Pancreas (tissue), 10 donors: ENCODE data around the gene CRIP1. TPM values are rescaled to one million over a fixed set of nuclear protein-coding genes. Genes with fewer than 3 reads are reported as not detected.

ENCODE experiments used
- ATAC-seq, 4 donors: fragments of 200-7000 bp; cut with Tn5 transposase; one replicate each; pipeline versions ENCODE4 v1.8.0 to v1.9.1; 2020; ENCODE audit warnings: mild to moderate bottlenecking in 4 of 4, moderate library complexity in 4 of 4
- DNase-seq, 6 donors: peaks; one replicate each; pipeline ENCODE4 v3.0.0-alpha.2; 2020
- FAIRE-seq: peaks from 2 replicates; lab custom pipeline; 2012; peaks lifted over from hg19 to GRCh38; lab: Jason Lieb, UNC
- H3K27ac ChIP-seq, 4 donors: fragments of 200-600 bp; sonication (generic); 1 replicate in 3 of 4; 2 replicates in 1 of 4; pipeline versions ENCODE4 v1.5.0 to v1.8.0; 2020
- H3K27me3 ChIP-seq, 4 donors: fragments of 200-600 bp; one replicate each; pipeline ENCODE4 v1.8.0; 2021
- H3K36me3 ChIP-seq, 3 donors: fragments of 200-600 bp; sonication (generic) in 1 of 3; one replicate each; pipeline versions ENCODE4 v1.5.0 to v1.8.0; 2020 to 2021
- H3K4me1 ChIP-seq, 3 donors: fragments of 200-600 bp; one replicate each; pipeline ENCODE4 v1.8.0; 2021
- H3K4me3 ChIP-seq, 4 donors: fragments of 200-600 bp; sonication (generic) in 2 of 4; one replicate each; pipeline versions ENCODE4 v1.5.0 to v1.8.0; 2020 to 2021
- H3K9me3 ChIP-seq, 4 donors: fragments of 200-600 bp; one replicate each; pipeline ENCODE4 v1.8.0; 2021
- whole genome bisulfite sequencing, 2 donors: extraction: QIAGEN DNeasy Blood & Tissue Kit; methylation state at CpG; one replicate each; pipeline ENCODE4 v1.1.7; 2013; 5-methylcytosine and 5-hydroxymethylcytosine counted together
- intact Hi-C, 3 donors: fragments of 100-400 bp; cut with DNase I; formaldehyde crosslinking; loops; one replicate each; pipeline versions ENCODE4 v1.11.1 to v1.14.2; 2022
- polyA plus RNA-seq, 2 donors: library from polyadenylated mRNA; stranded (reverse); fragments of 200-250 nt; gene quantifications; one replicate each; pipeline ENCODE4 v1.2.3, GENCODE V29; 2013
- total RNA-seq, 6 donors: library from RNA; stranded (reverse); fragmentation: NEBNext Ultra II Directional in 4 of 6; extraction: Animal tissue kit (Norgen Biotek cat#: 25700) in 4 of 6; gene quantifications; one replicate each; pipeline versions ENCODE4 v1.2.1 to v1.2.4, GENCODE V29; 2021 to 2023
- TF ChIP-seq, protein P1 (sequence below), 4 donors: fragments of 200-600 bp; sonication (generic) in 3 of 4; IDR thresholded peaks; one replicate each; pipeline versions ENCODE4 v1.5.0 to v1.8.0; 2021; ENCODE audit warnings: antibody characterized with exemption in 4 of 4
- donor health status: healthy with polysubstance abuse.
- donor health status: DM: no; HTN: no; CAD: no; lungs with moderate emphysema.
- donor health status: DM: no; HTN: no; CAD: no.
- donor health status: control.
- donor health status: control.
- donor health status: Bipolar disorder and iron deficiency.
- donor health status: DM: yes; HTN: yes; CAD: no.
- donor health status: DM: no; HTN: no; CAD: no.
- donor health status: DM: no; HTN: no; CAD: no.
- donor health status: DM: yes; HTN: yes; CAD: no.

The CRIP1 gene
- total and polyA plus RNA-seq, 8 donors = 2.4 to 71.0 (median 9.3) TPM

DNA sequence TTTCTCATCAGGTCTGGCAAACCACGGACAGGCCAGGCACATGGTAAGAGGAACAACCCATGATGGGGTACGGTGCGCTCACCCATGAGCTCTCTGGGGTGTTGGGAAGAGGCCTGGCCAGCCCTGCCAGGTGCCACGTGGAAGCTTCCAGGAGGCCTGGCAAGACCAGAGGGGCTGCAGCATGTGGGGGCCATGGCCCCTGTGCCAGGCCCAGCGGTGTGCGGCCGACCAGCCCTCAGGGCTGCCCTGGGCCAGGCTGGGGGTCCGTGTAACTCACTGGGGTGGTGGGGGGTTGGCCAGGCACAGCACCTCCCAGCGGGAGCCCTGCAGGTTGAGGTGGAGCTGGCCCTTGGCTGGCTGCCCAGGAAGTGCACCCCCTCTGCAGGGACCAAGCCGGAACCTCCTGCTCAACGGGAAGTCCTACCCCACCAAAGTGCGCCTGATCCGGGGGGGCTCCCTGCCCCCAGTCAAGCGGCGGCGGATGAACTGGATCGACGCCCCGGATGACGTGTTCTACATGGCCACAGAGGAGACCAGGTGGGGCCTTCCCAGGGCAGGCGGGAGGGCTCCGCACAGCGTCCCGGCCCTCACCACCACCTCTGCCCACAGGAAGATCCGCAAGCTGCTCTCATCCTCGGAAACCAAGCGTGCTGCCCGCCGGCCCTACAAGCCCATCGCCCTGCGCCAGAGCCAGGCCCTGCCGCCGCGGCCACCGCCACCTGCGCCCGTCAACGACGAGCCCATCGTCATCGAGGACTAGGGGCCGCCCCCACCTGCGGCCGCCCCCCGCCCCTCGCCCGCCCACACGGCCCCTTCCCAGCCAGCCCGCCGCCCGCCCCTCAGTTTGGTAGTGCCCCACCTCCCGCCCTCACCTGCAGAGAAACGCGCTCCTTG lies 17.0 kb upstream of the CRIP1 start:
- TF ChIP-seq, protein P1, sequence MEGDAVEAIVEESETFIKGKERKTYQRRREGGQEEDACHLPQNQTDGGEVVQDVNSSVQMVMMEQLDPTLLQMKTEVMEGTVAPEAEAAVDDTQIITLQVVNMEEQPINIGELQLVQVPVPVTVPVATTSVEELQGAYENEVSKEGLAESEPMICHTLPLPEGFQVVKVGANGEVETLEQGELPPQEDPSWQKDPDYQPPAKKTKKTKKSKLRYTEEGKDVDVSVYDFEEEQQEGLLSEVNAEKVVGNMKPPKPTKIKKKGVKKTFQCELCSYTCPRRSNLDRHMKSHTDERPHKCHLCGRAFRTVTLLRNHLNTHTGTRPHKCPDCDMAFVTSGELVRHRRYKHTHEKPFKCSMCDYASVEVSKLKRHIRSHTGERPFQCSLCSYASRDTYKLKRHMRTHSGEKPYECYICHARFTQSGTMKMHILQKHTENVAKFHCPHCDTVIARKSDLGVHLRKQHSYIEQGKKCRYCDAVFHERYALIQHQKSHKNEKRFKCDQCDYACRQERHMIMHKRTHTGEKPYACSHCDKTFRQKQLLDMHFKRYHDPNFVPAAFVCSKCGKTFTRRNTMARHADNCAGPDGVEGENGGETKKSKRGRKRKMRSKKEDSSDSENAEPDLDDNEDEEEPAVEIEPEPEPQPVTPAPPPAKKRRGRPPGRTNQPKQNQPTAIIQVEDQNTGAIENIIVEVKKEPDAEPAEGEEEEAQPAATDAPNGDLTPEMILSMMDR (IDR thresholded peaks at IDR 0.05) = no peak
- no peak for FAIRE-seq
- intact Hi-C loops = no loop called here
- Histone ChIP-seq H3K4me1 (peaks cover 0 to 19% (median 16%) of the 10 kb centered on the region in 3 donors), H3K27me3 (no peaks in the 10 kb centered on the region), H3K36me3 (peaks cover 0 to 13% (median 3%) of the 10 kb centered on the region in 3 donors), H3K4me3 (no peak overlapping the region), H3K27ac (peak overlapping the region in 3 of 4 donors; percentile 12 to 41 (median 17)), H3K9me3 (no peaks in the 10 kb centered on the region)
- 79 to 84% methylated on average over 52 to 54 of the region's 54 CpGs for WGBS, 2 donors
- DNase-seq = peak in 2 of 6 donors; percentile 38 to 72
- ATAC-seq = peak in 3 of 4 donors; percentile 2 to 4 (median 2)

DNA sequence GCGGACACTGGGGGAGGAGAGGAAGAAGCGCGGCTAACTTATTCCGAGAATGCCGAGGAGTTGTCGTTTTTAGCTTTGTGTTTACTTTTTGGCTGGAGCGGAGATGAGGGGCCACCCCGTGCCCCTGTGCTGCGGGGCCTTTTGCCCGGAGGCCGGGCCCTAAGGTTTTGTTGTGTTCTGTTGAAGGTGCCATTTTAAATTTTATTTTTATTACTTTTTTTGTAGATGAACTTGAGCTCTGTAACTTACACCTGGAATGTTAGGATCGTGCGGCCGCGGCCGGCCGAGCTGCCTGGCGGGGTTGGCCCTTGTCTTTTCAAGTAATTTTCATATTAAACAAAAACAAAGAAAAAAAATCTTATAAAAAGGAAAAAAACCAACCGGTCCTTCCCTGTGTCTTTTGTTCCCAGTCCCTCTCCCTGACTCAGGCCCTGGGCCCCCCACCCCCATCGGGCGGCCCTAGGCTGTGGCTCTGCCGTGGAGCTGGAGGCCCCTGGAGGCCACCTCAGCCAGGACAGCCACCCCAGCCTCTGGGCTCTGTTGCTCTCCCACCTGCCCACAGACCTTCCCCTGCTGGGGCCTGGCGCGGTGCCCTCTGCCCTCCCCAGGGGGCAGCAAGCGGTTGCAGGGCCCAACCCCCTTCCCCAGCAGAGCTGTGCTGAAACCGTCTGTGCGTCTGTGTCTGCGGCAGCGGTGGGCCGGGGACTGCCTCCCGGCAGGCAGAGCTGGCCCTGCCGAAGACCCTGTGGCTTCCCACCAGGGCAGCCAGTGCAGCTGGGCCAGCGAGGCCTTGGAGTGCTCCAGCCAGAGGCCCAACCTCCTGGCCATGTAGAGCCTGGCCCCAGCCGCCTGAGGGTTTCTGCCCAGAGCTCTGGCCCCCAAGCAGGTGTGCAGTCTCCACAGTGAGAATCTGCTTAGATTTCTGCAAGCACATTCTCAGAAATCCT lies 16.1 kb upstream of the CRIP1 start:
- no peak for ATAC-seq
- Histone ChIP-seq H3K36me3 (peaks cover 0 to 8% (median 0%) of the 10 kb centered on the region in 3 donors), H3K4me1 (peaks cover 0 to 22% (median 16%) of the 10 kb centered on the region in 3 donors), H3K27me3 (no peaks in the 10 kb centered on the region), H3K27ac (peak overlapping the region in 2 of 4 donors; percentile 13 to 76), H3K9me3 (no peaks in the 10 kb centered on the region), H3K4me3 (no peak overlapping the region)
- no peak for FAIRE-seq
- intact Hi-C loops = no loop called here
- DNase-seq = peak in 2 of 6 donors; percentile 19 to 57
- WGBS, 2 donors = 85 to 87% methylated on average over 33 to 34 of the region's 34 CpGs
- TF ChIP-seq, protein P1 (IDR thresholded peaks at IDR 0.05) = no peak

DNA sequence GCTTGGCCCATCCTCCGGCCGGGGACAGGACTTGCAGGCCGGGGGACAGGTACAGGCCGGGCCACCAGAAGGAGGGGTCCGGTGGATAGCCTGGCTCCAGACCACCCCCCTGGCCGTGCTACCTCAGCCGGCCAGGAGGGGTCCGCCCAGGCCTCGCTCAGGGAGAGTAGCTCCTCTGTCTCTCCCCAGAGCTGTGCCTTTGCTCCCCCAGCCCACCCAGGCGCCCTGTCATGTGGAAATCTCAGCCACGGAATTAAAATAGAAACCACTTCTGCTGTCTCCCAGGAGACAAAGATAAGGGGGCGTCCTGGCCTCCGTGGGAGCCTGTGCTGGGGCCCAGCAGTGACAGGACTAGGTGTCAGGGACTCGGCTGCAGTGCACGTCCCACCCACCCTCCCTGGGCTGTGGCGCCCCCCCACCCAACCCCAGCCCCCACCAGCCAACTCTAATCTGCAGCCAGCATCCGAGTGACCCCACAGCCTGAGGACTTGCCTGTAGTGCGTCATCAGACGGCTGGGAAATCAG lies 15.3 kb upstream of the CRIP1 start:
- TF ChIP-seq, protein P1 (IDR thresholded peaks at IDR 0.05) = no peak
- peaks cover 3 to 23% (median 16%) of the 10 kb centered on the region in 3 donors for H3K4me1 ChIP-seq
- peaks cover 0 to 8% (median 0%) of the 10 kb centered on the region in 3 donors for H3K36me3 ChIP-seq
- intact Hi-C loops = no loop called here
- no peak overlapping the region for H3K4me3 ChIP-seq
- H3K27ac ChIP-seq = peak overlapping the region in 2 of 4 donors; percentile 13 to 76
- 59 to 62% methylated on average over 18 to 19 of the region's 19 CpGs for WGBS, 2 donors
- ATAC-seq (no peak), FAIRE-seq (no peak), DNase-seq (peak in 2 of 6 donors; percentile 17 to 45)
- H3K9me3 ChIP-seq = no peaks in the 10 kb centered on the region
- H3K27me3 ChIP-seq = no peaks in the 10 kb centered on the region

DNA sequence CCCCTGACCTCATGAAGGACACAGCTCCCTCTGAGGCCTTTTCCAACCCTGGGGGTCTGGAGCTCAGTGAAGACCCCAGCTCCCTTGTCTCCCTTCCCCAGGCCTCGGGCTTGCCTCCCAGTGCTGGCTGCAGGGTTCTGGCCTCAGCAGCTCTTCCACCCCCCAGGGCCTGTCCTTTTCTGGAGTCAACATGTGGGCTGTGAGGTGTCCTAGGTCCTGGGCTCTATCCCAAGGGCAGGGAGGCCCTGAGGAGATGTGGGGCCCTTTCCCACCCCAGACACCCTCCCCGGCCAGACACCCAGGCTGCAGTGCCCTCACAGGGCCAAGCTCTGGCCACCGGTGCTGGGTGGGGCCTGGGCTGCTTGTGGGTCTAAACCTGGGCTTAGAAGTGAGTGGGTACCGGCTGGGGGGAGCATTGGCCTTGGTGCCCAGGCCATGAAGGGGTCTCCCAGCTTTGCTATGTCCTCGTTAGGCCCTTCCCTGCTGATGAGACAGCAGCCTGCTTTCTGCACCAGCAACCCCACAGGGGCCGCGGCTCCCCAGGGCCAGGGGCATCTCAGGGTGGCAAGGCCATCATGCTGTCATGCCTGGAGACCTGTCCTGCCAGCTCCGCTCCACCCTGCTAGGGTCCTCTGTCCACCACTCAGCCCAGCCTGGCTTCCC lies 14.7 kb upstream of the CRIP1 start:
- DNase-seq = no peak
- no peaks in the 10 kb centered on the region for H3K9me3 ChIP-seq
- FAIRE-seq = no peak
- peaks cover 9 to 29% (median 16%) of the 10 kb centered on the region in 3 donors for H3K4me1 ChIP-seq
- no peak overlapping the region for H3K4me3 ChIP-seq
- no peaks in the 10 kb centered on the region for H3K27me3 ChIP-seq
- H3K36me3 ChIP-seq = peaks cover 0 to 5% (median 0%) of the 10 kb centered on the region in 3 donors
- H3K27ac ChIP-seq = peak overlapping the region; percentile 59 to 76 (median 66)
- 67 to 72% methylated on average over 8 of the region's 8 CpGs for WGBS, 2 donors
- TF ChIP-seq, protein P1 (IDR thresholded peaks at IDR 0.05) = no peak
- intact Hi-C loops = no loop called here
- ATAC-seq = no peak
